HCT116 (cell line): ENCODE data around the gene HMCN2. TPM values are rescaled to one million over a fixed set of nuclear protein-coding genes. Genes with fewer than 3 reads are reported as not detected.

Experiments
- ATAC-seq: fragments of 200-7000 bp; cut with Tn5 transposase; 2 replicates; pipeline ENCODE4 v1.9.1; 2020; ENCODE audit warnings: mild to moderate bottlenecking, moderate library complexity
- BruUV-seq: library from RNA; stranded (reverse); fragments of 400-500 nt; replicated peaks from 2 replicates; lab custom pipeline; 2021; lab: Mats Ljungman, UMichigan
- CTCF ChIA-PET: fragments of 300-600 bp; sonication (Branson Sonifier 250); formaldehyde crosslinking; loops from one replicate; lab custom pipeline; 2021; ENCODE audit warnings: antibody characterized with exemption; lab: Charles Lee
- POLR2A ChIA-PET: fragments of 300-600, 350-600 bp; sonication (Branson Sonifier 250); formaldehyde crosslinking; loops from one replicate; lab custom pipeline; 2021; ENCODE audit warnings: antibody characterized with exemption; lab: Charles Lee
- RAD21 ChIA-PET, 2 experiments: fragments of 300-600 bp; sonication (Branson Sonifier 250); formaldehyde crosslinking; loops; one replicate each; lab custom pipeline; 2023; ENCODE audit warnings: low total read pairs in 2 of 2; ENCODE audit not compliant: uncharacterized antibody in 2 of 2, unreplicated experiment in 2 of 2, low non-redundant PET in 1 of 2; lab: Charles Lee
- DNase-seq: peaks from one replicate; pipeline ENCODE4 v3.0.0-alpha.2; 2010; ENCODE audit warnings: low read depth, low spot score
- H2AFZ ChIP-seq: fragments of 200-600 bp; shearing (Covaris generic), sonication (generic); 2 replicates; pipeline ENCODE4 v1.6.1; 2017; ENCODE audit warnings: low read depth, mixed run types, mixed read lengths, antibody characterized with exemption, low read length; ENCODE audit not compliant: poor library complexity, severe bottlenecking
- H3K27ac ChIP-seq: 2 replicates; pipeline ENCODE4 v1.5.1; 2012; ENCODE audit warnings: low read depth, low read length
- H3K27me3 ChIP-seq: fragments of 200-600 bp; sonication (generic); 2 replicates; pipeline ENCODE4 v1.6.1; 2016; ENCODE audit warnings: mixed run types, low read length, mixed read lengths; ENCODE audit not compliant: insufficient read depth
- H3K36me3 ChIP-seq, 2 experiments: fragments of 200-500 bp in 1 of 2; fragments of 200-600 bp in 1 of 2; sonication (Bioruptor generic) in 1 of 2; sonication (generic) in 1 of 2; 2 replicates each; pipeline versions ENCODE4 v1.5.1 to v1.6.1; 2014 to 2016; ENCODE audit warnings: low read length in 2 of 2, inconsistent platforms in 1 of 2, mixed read lengths in 1 of 2, mixed run types in 1 of 2; ENCODE audit not compliant: insufficient read depth in 2 of 2, control insufficient read depth in 1 of 2
- H3K4me1 ChIP-seq, 2 experiments: fragments of 200-600 bp in 1 of 2; sonication (generic) in 1 of 2; 2 replicates each; pipeline versions ENCODE4 v1.5.1 to v1.6.1; 2012 to 2017; ENCODE audit warnings: low read length in 2 of 2, inconsistent platforms in 1 of 2, mild to moderate bottlenecking in 1 of 2, mixed read lengths in 1 of 2, mixed run types in 1 of 2, moderate library complexity in 1 of 2; ENCODE audit not compliant: insufficient read depth in 2 of 2, control insufficient read depth in 1 of 2
- H3K4me2 ChIP-seq: fragments of 200-600 bp; sonication (generic); 2 replicates; pipeline ENCODE4 v1.6.1; 2017; ENCODE audit warnings: mixed run types, low read length, mixed read lengths
- H3K4me3 ChIP-seq, 2 experiments: fragments of 200-600 bp in 1 of 2; sonication (generic) in 1 of 2; replicated peaks in 1 of 2; 2 replicates each; pipeline ENCODE4 v1.5.1; 2011 to 2016; ENCODE audit warnings: low read length in 2 of 2, control low read depth in 1 of 2, low read depth in 1 of 2, mild to moderate bottlenecking in 1 of 2, mixed read lengths in 1 of 2, mixed run types in 1 of 2
- H3K79me2 ChIP-seq: fragments of 200-600 bp; sonication (generic); 2 replicates; pipeline ENCODE4 v1.6.1; 2017; ENCODE audit warnings: mild to moderate bottlenecking, mixed run types, low read length, moderate library complexity, mixed read lengths; ENCODE audit not compliant: insufficient read depth
- H3K9ac ChIP-seq: fragments of 200-600 bp; sonication (generic); 2 replicates; pipeline ENCODE4 v1.6.1; 2016; ENCODE audit warnings: low read length, mixed read lengths
- H3K9me2 ChIP-seq: fragments of 200-600 bp; sonication (generic), shearing (Covaris generic); 2 replicates; pipeline ENCODE4 v1.6.1; 2017; ENCODE audit warnings: mixed run types, mild to moderate bottlenecking, moderate library complexity; ENCODE audit not compliant: insufficient read depth
- H3K9me3 ChIP-seq, 2 experiments: fragments of 200-500 bp in 1 of 2; fragments of 200-600 bp in 1 of 2; sonication (Bioruptor generic) in 1 of 2; sonication (generic) in 1 of 2; 2 replicates each; pipeline ENCODE4 v1.6.1; 2014 to 2017; ENCODE audit warnings: low read length in 2 of 2, mixed read lengths in 2 of 2, inconsistent platforms in 1 of 2, low read depth in 1 of 2, mild to moderate bottlenecking in 1 of 2, mixed run types in 1 of 2, moderate library complexity in 1 of 2; ENCODE audit not compliant: control insufficient read depth in 1 of 2, insufficient read depth in 1 of 2
- H4K20me1 ChIP-seq: fragments of 200-600 bp; sonication (generic), shearing (Covaris generic); 2 replicates; pipeline ENCODE4 v1.6.1; 2017; ENCODE audit warnings: mixed run types, mild to moderate bottlenecking, moderate library complexity; ENCODE audit not compliant: insufficient read depth
- CBX3 ChIP-seq: IDR thresholded peaks from 2 replicates; pipeline ENCODE4 v1.6.1; 2012; ENCODE audit warnings: low read depth
- CEBPB ChIP-seq: IDR thresholded peaks from 2 replicates; pipeline ENCODE4 v1.6.1; 2012; ENCODE audit warnings: low read depth
- CTCF ChIP-seq, 3 experiments: fragments of 200-600 bp in 1 of 3; sonication (generic) in 1 of 3; IDR thresholded peaks in 2 of 3; conservative IDR thresholded peaks in 1 of 3; 2 replicates each; pipeline ENCODE4 v1.5.1; 2012 to 2017; ENCODE audit warnings: low read depth in 2 of 3, low read length in 2 of 3, antibody characterized with exemption in 1 of 3, borderline replicate concordance in 1 of 3, control low read depth in 1 of 3, mild to moderate bottlenecking in 1 of 3, mixed read lengths in 1 of 3, mixed run types in 1 of 3, moderate library complexity in 1 of 3; ENCODE audit not compliant: insufficient read depth in 1 of 3
- EGR1 ChIP-seq: IDR thresholded peaks from 2 replicates; pipeline ENCODE4 v1.6.1; 2012; ENCODE audit warnings: low read depth
- ELF1 ChIP-seq: IDR thresholded peaks from 2 replicates; pipeline ENCODE4 v1.6.1; 2012; ENCODE audit warnings: low read depth, borderline replicate concordance
- EZH2 ChIP-seq: fragments of 200-600 bp; sonication (generic); IDR thresholded peaks from 2 replicates; pipeline ENCODE4 v1.6.1; 2017; ENCODE audit warnings: antibody characterized with exemption, mixed run types
- EZH2phosphoT487 ChIP-seq: fragments of 200-600 bp; IDR thresholded peaks from 2 replicates; pipeline ENCODE4 v1.6.1; 2018; ENCODE audit warnings: antibody characterized with exemption, borderline replicate concordance
- FOSL1 ChIP-seq: IDR thresholded peaks from 2 replicates; pipeline ENCODE4 v1.6.1; 2012; ENCODE audit warnings: low read depth
- JUND ChIP-seq: IDR thresholded peaks from 2 replicates; pipeline ENCODE4 v1.6.1; 2012
- MAX ChIP-seq: IDR thresholded peaks from 2 replicates; pipeline ENCODE4 v1.6.1; 2012
- POLR2A ChIP-seq: IDR thresholded peaks from 2 replicates; pipeline ENCODE4 v1.7.0; 2011; ENCODE audit warnings: borderline replicate concordance; ENCODE audit not compliant: insufficient read depth, insufficient read length; ENCODE audit errors: extremely low read depth
- POLR2AphosphoS5 ChIP-seq: IDR thresholded peaks from 2 replicates; pipeline ENCODE4 v1.6.1; 2011; ENCODE audit warnings: mild to moderate bottlenecking, low read depth, low read length, moderate library complexity
- RAD21 ChIP-seq: IDR thresholded peaks from 2 replicates; pipeline ENCODE4 v1.6.1; 2012; ENCODE audit warnings: low read depth, mild to moderate bottlenecking
- SIN3A ChIP-seq: IDR thresholded peaks from 2 replicates; pipeline ENCODE4 v1.6.1; 2012; ENCODE audit warnings: low read depth
- SP1 ChIP-seq: IDR thresholded peaks from 2 replicates; pipeline ENCODE4 v1.6.1; 2012; ENCODE audit warnings: low read depth
- TCF7L2 ChIP-seq: IDR thresholded peaks from 2 replicates; pipeline ENCODE4 v1.7.0; 2011; ENCODE audit warnings: borderline replicate concordance, inconsistent platforms; ENCODE audit not compliant: insufficient read depth, insufficient read length; ENCODE audit errors: extremely low read depth
- YY1 ChIP-seq: IDR thresholded peaks from 2 replicates; pipeline ENCODE4 v1.6.1; 2011; ENCODE audit warnings: low read length, low read depth, moderate library complexity, mild to moderate bottlenecking; ENCODE audit not compliant: insufficient replicate concordance; ENCODE audit errors: extremely low read depth
- ZFX ChIP-seq: fragments of 450-650 bp; IDR thresholded peaks from 2 replicates; pipeline ENCODE4 v1.6.1; 2017
- ZNF274 ChIP-seq: fragments of 200-500 bp; sonication (Bioruptor generic); IDR thresholded peaks from 2 replicates; pipeline ENCODE4 v1.6.1; 2014; ENCODE audit warnings: mild to moderate bottlenecking, low read depth, low read length, inconsistent platforms
- intact Hi-C: fragments of 100-400 bp; cut with micrococcal nuclease; formaldehyde crosslinking; loops from 2 replicates; pipeline ENCODE4 v1.10.0; 2022
- total RNA-seq: library from RNA; stranded (reverse); gene quantifications from one replicate; pipeline ENCODE4 v1.2.1, GENCODE V29; 2021; ENCODE audit not compliant: unreplicated experiment
- TF ChIP-seq, protein P1 (sequence below): IDR thresholded peaks from 2 replicates; pipeline ENCODE4 v1.6.1; 2011; ENCODE audit warnings: mild to moderate bottlenecking, low read length, moderate library complexity; ENCODE audit not compliant: insufficient replicate concordance; ENCODE audit errors: extremely low read depth

Gene HMCN2
- total RNA-seq, 1 experiment from 2014 or later = 0.22 TPM

DNA sequence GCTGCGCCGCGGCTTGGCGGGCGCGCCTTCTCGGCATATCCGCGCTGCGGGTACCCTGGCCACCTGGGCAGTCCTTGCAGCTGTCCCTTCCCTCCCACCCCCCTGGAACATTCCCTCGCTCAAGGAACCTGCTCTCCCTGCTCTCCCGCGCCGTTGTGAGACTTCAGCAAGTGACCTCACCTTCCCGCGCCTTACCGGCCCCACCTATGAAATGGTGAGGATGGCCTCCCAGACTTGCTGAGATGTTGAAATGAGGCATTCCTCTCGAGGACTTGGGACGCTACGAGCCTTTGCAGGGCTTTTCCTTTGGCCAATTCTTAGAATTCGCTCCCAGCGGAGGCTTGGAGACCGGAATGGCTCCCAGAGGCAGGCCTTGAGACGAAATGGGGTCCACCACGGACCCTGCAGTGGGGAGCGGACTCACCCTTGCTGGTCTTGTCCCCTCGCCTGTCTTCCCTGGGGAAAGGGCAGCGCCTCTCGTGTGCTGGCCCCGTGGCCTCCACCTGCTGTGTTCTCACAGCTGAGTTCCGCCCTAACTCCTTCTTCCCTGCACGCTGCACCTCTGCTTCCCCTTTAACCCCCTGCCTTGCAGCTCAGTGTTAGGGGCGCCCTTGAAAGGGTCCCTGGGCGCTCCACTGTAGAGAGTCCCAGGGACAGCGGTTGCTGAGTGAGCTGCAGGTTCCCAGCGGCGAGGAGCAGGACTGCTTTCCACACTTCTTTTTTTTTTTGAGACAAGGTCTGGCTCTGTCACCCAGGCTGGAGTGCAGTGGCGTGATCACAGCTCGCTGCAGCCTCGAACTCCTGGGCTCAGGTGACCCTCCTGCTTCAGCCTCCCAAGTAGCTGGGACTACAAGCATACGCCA is 907 bp downstream of the HMCN2 start:
- RAD21 ChIA-PET = interaction anchor here in 1 of 2 experiments (0.7 kb wide), 1 partner anchor 234 kb away, joined by 3 read pairs; no protein-coding TSS in a partner anchor
- intact Hi-C loops = no loop called here
- ATAC-seq = no peak

More for the DNA sequence above, 907 bp downstream of the HMCN2 start:
- no TSS peak for BruUV-seq
- H3K9me3 ChIP-seq = no peaks in the 10 kb centered on the region
- DNase-seq = no peak
- peaks cover 7% of the 10 kb centered on the region; the same call in 1 of the 2 replicates for H3K27me3 ChIP-seq
- H3K4me1 ChIP-seq = peaks cover 4 to 9% of the 10 kb centered on the region in 2 experiments; a peak in 3 of 4 replicates
- no peak overlapping the region for H3K4me2 ChIP-seq
- no peaks in the 10 kb centered on the region for H3K36me3 ChIP-seq
- H4K20me1 ChIP-seq = no peaks in the 10 kb centered on the region
- CTCF ChIA-PET = no interaction called here
- H2AFZ ChIP-seq = no peak overlapping the region
- H3K27ac ChIP-seq = no peak overlapping the region
- H3K9ac ChIP-seq = no peak overlapping the region
- H3K4me3 ChIP-seq = no peak overlapping the region
- H3K9me2 ChIP-seq = no peaks in the 10 kb centered on the region
- no peaks in the 10 kb centered on the region for H3K79me2 ChIP-seq
- POLR2A ChIA-PET = no interaction called here
- TF ChIP-seq POLR2A = no peak
- no peak for TF ChIP-seq EGR1
- no peak for TF ChIP-seq SP1
- TF ChIP-seq YY1 = no peak
- TF ChIP-seq POLR2AphosphoS5 = no peak
- TF ChIP-seq ZNF274 = no peak
- TF ChIP-seq FOSL1 = no peak
- TF ChIP-seq, protein P1, sequence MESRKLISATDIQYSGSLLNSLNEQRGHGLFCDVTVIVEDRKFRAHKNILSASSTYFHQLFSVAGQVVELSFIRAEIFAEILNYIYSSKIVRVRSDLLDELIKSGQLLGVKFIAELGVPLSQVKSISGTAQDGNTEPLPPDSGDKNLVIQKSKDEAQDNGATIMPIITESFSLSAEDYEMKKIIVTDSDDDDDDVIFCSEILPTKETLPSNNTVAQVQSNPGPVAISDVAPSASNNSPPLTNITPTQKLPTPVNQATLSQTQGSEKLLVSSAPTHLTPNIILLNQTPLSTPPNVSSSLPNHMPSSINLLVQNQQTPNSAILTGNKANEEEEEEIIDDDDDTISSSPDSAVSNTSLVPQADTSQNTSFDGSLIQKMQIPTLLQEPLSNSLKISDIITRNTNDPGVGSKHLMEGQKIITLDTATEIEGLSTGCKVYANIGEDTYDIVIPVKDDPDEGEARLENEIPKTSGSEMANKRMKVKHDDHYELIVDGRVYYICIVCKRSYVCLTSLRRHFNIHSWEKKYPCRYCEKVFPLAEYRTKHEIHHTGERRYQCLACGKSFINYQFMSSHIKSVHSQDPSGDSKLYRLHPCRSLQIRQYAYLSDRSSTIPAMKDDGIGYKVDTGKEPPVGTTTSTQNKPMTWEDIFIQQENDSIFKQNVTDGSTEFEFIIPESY = no peak
- no peak for TF ChIP-seq TCF7L2
- TF ChIP-seq CEBPB = no peak
- TF ChIP-seq CTCF (IDR thresholded peaks at IDR 0.05 in 2 of 3, conservative IDR thresholded peaks at IDR 0.05 in 1 of 3; ENCODE audit: borderline replicate concordance in 1 of 3, insufficient read depth in 1 of 3, low read depth in 2 of 3, low read length in 2 of 3) = no peak
- no peak for TF ChIP-seq CBX3
- no peak for TF ChIP-seq RAD21
- no peak for TF ChIP-seq MAX
- no peak for TF ChIP-seq EZH2phosphoT487
- TF ChIP-seq SIN3A = no peak
- TF ChIP-seq ZFX = no peak
- TF ChIP-seq EZH2 = no peak
- TF ChIP-seq JUND = no peak
- no peak for TF ChIP-seq ELF1
- TF ChIP-seq, all 23 proteins: peak for 0
